ENCODE results near the gene HNRNPM.

DNA sequence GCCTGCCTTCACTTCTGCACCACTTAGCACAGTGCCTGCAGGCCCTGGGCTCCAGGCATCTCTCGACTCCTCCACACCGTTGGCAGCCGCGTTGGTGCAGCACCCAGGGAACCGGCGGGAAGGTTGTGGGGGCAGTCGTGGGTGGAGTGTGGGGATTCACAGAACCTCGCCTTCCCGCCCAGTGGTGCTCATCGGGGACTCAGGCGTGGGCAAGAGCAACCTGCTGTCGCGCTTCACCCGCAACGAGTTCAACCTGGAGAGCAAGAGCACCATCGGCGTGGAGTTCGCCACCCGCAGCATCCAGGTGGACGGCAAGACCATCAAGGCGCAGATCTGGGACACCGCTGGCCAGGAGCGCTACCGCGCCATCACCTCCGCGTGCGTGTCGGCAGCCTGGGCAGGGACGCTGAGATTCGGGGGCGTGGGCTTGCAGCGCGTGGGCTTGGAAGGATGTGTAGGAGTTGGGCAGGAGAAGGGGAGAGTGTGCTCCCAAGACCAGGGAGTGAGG lies 45.0 kb upstream of the HNRNPM start:
- TF ChIP-seq, protein P1, sequence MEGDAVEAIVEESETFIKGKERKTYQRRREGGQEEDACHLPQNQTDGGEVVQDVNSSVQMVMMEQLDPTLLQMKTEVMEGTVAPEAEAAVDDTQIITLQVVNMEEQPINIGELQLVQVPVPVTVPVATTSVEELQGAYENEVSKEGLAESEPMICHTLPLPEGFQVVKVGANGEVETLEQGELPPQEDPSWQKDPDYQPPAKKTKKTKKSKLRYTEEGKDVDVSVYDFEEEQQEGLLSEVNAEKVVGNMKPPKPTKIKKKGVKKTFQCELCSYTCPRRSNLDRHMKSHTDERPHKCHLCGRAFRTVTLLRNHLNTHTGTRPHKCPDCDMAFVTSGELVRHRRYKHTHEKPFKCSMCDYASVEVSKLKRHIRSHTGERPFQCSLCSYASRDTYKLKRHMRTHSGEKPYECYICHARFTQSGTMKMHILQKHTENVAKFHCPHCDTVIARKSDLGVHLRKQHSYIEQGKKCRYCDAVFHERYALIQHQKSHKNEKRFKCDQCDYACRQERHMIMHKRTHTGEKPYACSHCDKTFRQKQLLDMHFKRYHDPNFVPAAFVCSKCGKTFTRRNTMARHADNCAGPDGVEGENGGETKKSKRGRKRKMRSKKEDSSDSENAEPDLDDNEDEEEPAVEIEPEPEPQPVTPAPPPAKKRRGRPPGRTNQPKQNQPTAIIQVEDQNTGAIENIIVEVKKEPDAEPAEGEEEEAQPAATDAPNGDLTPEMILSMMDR (IDR thresholded peaks at IDR 0.05), result no peak
- no peak for TF ChIP-seq POLR2A (IDR thresholded peaks at IDR 0.05)
